ENCODE data around the gene ASCL1.

The ASCL1 gene

GRCh38 chr12:102951841-102952240, 5.6 kb upstream of the ASCL1 start:
- no peak for ATAC-seq
- no peak for DNase-seq

DNA sequence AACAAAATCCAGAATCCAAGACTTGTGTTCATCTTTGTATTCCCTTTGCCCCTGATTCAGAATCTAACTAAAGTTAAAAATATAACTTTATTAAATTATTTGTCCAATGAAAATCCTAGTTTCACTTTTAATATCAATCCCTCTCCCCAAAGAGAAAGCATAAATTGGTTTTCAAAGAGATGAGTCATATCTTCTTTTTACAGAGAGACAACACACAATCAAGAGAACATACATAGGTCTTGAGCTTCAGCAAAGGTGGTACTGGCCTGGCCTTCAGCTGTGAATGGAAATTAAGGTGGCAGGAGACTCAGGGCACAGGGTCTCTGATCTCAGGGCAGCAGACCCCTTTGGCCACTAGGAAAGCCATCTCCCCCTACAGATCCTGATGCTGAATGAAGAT, 4.3 kb upstream of the ASCL1 start:
- DNase-seq (no peak), ATAC-seq (no peak)

DNA sequence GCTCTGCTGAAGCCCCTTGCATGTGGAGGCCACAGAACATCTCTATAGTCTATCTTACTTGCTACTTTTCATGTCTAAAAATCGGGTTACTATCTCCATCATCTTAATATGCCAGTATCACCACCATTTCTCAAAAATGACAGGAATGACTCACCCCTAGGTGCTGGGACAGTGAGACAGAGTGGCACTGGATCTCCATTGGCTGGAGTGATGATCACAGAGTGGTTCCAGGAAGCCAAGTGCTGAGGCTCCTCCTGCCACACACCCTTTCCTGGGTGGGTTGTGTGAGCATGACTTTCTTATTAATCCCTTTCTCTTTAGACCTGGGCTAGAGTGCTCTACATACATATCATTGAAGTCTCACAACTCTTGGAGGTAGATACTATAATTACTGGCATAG, 3.3 kb upstream of the ASCL1 start:
- ATAC-seq = peak; percentile 71
- no peak for DNase-seq

- DNase-seq (no peak), ATAC-seq (no peak)
These were observed 1.3 kb upstream of the ASCL1 start for GRCh38 chr12:102955926-102956737.

DNA sequence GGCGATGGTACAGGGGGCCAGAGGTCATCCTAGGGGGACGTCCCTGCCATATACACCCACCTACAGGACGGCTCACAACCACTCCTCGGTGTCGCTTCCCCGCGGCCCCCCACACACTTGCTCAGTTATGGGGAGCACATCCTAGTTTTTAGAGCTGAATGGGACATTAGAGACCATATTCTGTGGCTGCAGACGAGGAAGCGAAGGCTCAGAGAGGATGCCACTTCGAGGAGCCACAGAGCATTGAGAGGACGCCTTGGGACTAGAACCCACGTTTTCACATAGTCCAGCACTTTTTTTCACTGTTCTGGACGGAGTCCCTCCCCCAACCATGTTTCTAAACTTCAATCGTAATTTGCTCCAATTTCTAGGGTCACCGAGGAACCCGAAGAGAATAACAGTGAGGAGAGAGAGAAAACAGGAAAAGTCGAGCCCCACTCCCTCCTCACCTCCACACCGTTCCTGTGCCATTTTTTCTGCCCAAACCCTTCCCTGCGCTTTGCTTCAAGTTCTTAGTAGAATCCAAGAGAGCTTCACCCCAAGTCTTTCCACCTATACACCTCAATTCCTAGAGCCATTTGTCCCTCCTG, 641 bp upstream of the ASCL1 start:
- DNase-seq (no peak), ATAC-seq (no peak)

DNA sequence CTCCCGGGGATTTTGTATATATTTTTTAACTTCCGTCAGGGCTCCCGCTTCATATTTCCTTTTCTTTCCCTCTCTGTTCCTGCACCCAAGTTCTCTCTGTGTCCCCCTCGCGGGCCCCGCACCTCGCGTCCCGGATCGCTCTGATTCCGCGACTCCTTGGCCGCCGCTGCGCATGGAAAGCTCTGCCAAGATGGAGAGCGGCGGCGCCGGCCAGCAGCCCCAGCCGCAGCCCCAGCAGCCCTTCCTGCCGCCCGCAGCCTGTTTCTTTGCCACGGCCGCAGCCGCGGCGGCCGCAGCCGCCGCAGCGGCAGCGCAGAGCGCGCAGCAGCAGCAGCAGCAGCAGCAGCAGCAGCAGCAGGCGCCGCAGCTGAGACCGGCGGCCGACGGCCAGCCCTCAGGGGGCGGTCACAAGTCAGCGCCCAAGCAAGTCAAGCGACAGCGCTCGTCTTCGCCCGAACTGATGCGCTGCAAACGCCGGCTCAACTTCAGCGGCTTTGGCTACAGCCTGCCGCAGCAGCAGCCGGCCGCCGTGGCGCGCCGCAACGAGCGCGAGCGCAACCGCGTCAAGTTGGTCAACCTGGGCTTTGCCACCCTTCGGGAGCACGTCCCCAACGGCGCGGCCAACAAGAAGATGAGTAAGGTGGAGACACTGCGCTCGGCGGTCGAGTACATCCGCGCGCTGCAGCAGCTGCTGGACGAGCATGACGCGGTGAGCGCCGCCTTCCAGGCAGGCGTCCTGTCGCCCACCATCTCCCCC, 777 bp downstream of the ASCL1 start:
- DNase-seq (peak; percentile 22), ATAC-seq (no peak)

DNA sequence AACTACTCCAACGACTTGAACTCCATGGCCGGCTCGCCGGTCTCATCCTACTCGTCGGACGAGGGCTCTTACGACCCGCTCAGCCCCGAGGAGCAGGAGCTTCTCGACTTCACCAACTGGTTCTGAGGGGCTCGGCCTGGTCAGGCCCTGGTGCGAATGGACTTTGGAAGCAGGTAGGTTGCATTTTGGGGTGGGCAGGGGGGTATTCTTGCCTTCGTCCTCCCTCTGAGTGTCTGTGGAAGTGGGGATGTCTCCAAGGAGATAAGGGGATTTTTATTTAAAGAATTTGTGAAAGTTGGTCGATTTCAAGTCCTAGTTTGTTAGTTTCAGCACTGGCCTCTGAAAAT, 1.3 kb downstream of the ASCL1 start:
- ATAC-seq (no peak), DNase-seq (no peak)

GRCh38 chr12:102959391-102959790, 1.9 kb downstream of the ASCL1 start:
- DNase-seq = no peak
- no peak for ATAC-seq

DNA sequence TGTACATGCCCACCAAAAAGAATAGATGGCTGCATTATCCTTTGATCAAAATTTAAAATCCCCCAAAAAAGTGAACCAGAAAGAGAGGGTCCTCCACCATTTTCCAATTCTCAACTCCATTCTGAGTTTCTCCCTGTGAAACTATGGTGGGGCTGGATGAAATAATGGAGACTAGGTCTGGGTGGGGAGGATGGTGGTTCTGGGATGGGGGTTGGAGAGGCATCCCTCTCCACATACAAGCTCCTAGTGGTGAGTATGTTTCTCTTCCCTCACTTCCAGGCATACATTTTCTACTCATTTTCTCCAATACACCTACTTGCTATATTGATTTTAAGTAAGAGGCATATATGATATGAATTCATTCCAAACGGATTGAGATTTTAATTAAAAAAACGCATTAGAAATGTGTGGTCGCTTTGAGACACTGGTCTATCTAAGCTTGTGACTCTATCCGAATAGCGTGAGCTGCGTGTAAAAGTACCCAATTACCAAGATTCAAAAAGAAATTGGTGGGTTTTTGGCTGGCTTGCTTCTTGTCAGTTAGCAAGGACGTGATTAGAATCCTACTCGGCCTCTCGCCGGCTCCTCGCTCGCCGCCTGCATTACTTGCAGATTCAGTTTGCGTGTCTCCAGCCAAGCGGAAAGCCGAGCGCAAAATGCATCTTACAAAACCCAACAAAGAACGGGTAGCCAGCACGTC, 3.4 kb downstream of the ASCL1 start:
- no peak for DNase-seq
- ATAC-seq = no peak

DNA sequence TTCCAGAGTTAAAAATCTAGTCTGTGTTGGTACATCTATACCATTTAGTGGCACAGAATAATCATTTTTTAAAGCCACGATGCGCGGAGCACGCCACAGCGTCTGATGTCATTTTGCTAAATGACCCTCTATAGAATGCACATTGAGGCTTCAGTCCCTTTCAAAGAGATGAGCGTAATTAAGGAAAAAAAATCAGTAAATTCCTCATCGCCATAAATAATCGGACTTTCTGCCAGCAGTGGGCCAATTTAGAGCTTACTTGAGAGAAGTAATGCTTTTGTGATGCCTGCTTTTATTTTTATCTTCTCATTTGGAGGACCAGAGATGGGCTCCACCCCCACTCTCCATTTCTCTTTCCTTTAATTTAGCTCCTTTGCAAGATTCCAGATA, 4.0 kb downstream of the ASCL1 start:
- DNase-seq (no peak), ATAC-seq (no peak)

GRCh38 chr12:102962532-102962931, 5.1 kb downstream of the ASCL1 start:
- ATAC-seq = no peak
- no peak for DNase-seq

- DNase-seq (no peak), ATAC-seq (no peak)
These were observed 5.5 kb downstream of the ASCL1 start for GRCh38 chr12:102962986-102963385.

GRCh38 chr12:102963796-102964195, 6.3 kb downstream of the ASCL1 start:
- DNase-seq (no peak), ATAC-seq (no peak)

DNA sequence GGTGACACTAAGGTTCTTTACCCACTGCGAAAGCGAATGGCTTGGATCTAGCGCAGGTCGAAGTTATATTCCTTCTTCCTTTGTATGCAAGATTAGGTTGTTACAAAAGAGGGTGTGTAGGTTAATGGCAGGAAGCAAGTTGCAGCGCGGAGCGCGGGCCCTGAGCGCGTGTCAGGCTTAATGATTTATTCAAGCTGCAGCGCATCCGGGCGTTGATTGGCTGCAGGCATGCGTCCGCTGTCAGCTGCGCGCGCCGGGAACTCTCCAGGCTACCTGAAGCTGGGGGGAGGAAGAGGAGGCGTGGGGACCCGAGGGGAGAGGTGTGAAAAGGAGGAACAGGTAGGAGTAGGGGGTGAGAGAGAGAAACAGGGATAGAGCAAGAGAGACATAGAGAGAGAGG, 7.4 kb downstream of the ASCL1 start:
- ATAC-seq (no peak), DNase-seq (no peak)

DNA sequence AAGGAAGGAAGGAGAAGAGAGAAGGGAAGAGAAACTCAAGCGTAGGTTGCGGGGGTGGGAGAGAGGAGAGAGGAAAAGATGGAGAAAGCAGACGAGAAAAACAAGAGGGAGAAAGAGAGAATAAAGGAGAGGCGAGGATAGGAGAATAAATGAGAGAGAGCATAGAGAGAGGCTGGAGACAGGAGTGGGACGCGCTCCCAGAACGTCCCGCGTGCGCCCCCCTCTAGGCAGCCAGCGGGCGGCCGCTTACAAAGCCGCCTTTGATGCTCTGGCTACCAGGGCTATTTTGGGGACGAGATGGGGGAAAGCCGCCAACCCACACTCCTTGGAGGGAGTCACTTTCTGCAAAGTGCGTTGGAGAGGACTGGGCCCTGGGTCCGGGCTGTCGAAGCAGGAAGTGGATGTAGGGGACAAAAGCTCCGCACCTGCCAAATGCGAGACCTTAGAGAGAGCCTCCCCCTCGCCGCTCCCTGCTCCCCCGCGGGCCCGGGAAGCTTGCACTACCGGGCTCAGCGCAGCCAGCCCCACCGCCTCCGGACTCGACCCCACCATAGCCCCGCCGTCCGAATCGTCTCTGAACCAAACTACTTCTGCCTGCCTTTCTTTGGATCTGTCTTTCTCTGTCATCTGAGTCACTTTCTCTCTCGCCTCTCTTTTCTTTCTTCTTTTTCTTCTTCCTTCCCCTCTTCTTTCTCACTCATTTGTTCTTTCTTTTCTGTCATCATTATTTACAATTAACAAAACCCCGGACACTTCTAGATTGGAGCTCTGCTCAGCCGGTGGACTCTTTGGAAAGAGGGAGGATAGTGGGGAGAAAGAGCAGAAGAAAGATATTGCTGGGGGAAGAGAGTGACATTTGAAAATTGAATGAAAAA, 8.0 kb downstream of the ASCL1 start:
- ATAC-seq = no peak
- DNase-seq = no peak

DNA sequence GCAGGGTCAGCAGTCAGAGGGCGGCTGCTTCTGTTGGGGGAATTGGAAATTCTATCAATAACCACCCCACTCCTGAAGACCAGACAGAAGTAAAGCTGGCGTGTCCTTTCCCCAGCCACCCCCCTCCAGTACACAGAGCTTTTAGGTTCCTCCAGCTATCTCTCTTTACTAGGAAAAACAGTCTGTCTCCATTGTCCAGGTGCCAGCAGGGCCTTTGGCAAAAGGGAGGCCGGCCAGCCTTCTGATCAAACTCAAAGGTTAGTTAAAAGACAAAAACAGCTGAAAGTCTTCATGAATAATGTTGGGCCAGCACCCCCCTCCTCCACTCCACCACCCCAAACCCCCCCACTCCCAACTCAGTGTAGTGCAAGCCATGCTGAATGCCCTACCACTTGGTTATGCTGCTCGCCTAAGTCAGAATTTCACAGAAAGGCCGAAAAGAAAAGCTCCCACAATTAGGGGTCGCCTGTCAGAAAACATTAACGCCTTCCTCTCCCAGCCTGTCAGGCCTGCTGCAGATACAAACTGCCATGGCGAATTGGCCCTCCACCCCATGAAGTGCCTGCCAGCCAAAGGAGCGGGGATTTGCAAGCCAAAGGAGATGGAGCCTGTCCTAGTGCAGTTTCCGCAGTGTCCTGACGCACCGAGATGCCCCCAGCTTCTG, 8.9 kb downstream of the ASCL1 start:
- no peak for DNase-seq
- ATAC-seq = no peak

DNA sequence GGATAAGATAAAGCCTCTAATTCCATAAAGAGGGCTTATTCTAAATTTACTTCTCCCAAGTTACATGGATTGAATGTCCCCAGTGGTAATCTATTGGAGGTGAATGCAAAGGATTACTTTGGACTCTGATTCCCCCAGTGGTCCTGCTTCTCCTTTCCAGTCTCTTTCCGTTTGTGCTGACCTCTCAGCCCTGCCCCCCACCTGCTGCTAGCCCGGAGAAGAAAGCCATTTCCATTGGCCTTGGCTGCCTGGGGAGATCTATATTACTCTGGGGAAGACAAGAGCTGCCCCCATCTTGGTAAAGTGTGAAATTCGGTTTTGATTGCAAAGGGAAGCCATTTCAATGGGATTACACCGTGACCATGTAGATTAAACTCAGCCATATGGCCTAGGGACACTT, 13.3 kb downstream of the ASCL1 start:
- no peak for ATAC-seq
- no peak for DNase-seq

DNA sequence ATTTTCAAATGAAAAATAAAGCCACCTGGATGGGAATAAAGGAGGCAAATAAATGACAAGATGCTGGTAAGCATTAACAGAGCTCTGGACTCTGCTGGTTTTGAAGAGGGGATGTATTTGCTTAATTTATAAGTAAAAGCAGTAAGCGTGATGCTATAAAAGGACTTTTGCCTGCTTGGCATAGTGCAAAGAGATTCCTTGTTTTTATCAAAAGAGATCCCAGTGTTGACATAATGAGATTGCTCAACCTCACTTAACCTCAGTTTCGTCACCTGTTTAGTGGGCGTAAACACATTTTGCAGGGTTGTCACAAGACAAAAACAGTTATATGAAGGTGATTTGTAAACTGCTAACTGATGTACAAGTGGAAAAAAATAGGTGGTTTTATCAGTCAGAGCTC, 13.8 kb downstream of the ASCL1 start:
- ATAC-seq (no peak), DNase-seq (no peak)

- ATAC-seq (no peak), DNase-seq (no peak)
These were observed 16.1 kb downstream of the ASCL1 start for GRCh38 chr12:102973583-102973982.

- ATAC-seq (no peak), DNase-seq (no peak)
These were observed 19.3 kb downstream of the ASCL1 start for GRCh38 chr12:102976609-102977280.

Data from stimulated activated naive CD8-positive, alpha-beta T cell treated with anti-CD3 and anti-CD28 coated beads, Interleukin-15, Interleukin-2, amounts not matched to agents 100 U/mL and 50 U/mL, for 24 hours (primary cell).